H9 (cell line): Measurements from ENCODE around the gene RPLP2. TPM values are rescaled to one million over a fixed set of nuclear protein-coding genes. Genes with fewer than 3 reads are reported as not detected.

ENCODE experiments used
- DNase-seq: peaks from one replicate; pipeline ENCODE4 v3.0.0-alpha.2; 2017
- H2AFZ ChIP-seq: one replicate; pipeline ENCODE4 v1.6.1; 2013; ENCODE audit warnings: mild to moderate bottlenecking, low read length, control low read depth, moderate library complexity
- H2AK5ac ChIP-seq: 2 replicates; pipeline ENCODE4 v1.6.1; 2013; ENCODE audit warnings: low read length, control low read depth, mixed read lengths; ENCODE audit not compliant: insufficient read length
- H2BK120ac ChIP-seq: one replicate; pipeline ENCODE4 v1.6.1; 2013; ENCODE audit warnings: low read depth, mild to moderate bottlenecking, low read length, control low read depth, inconsistent platforms; ENCODE audit not compliant: poor library complexity, severe bottlenecking
- H2BK12ac ChIP-seq: 2 replicates; pipeline ENCODE4 v1.6.1; 2013; ENCODE audit warnings: low read length, control low read depth, mixed read lengths, low read depth; ENCODE audit not compliant: insufficient read length
- H2BK15ac ChIP-seq: 2 replicates; pipeline ENCODE4 v1.6.1; 2013; ENCODE audit warnings: low read depth, low read length, control low read depth
- H2BK20ac ChIP-seq: one replicate; pipeline ENCODE4 v1.6.1; 2013; ENCODE audit warnings: low read depth, mild to moderate bottlenecking, low read length, control low read depth, inconsistent platforms; ENCODE audit not compliant: poor library complexity, severe bottlenecking
- H2BK5ac ChIP-seq: 2 replicates; pipeline ENCODE4 v1.6.1; 2013; ENCODE audit warnings: low read length, control low read depth, mixed read lengths; ENCODE audit not compliant: insufficient read length
- H3K14ac ChIP-seq: 2 replicates; pipeline ENCODE4 v1.6.1; 2013; ENCODE audit warnings: low read length, control low read depth; ENCODE audit not compliant: insufficient read depth
- H3K18ac ChIP-seq: 2 replicates; pipeline ENCODE4 v1.6.1; 2013; ENCODE audit warnings: low read depth, mild to moderate bottlenecking, mixed read lengths, low read length, control low read depth; ENCODE audit not compliant: insufficient read length
- H3K23ac ChIP-seq: 2 replicates; pipeline ENCODE4 v1.6.1; 2013; ENCODE audit warnings: low read length, control low read depth, mixed read lengths, low read depth; ENCODE audit not compliant: insufficient read length
- H3K23me2 ChIP-seq: 2 replicates; pipeline ENCODE4 v1.6.1; 2013; ENCODE audit warnings: low read depth, mild to moderate bottlenecking, mixed read lengths, low read length, control low read depth; ENCODE audit not compliant: insufficient read length, poor library complexity, severe bottlenecking
- H3K27ac ChIP-seq: 2 replicates; pipeline ENCODE4 v1.5.1; 2013; ENCODE audit warnings: low read length, control low read depth, mixed read lengths, low read depth; ENCODE audit not compliant: insufficient read length
- H3K27me3 ChIP-seq: 2 replicates; pipeline ENCODE4 v1.6.1; 2013; ENCODE audit warnings: low read length, control low read depth, inconsistent platforms; ENCODE audit not compliant: insufficient read depth
- H3K4ac ChIP-seq: 2 replicates; pipeline ENCODE4 v1.6.1; 2013; ENCODE audit warnings: low read depth, mild to moderate bottlenecking, control low read depth, inconsistent platforms, low read length, moderate library complexity
- H3K4me1 ChIP-seq: 2 replicates; pipeline ENCODE4 v1.6.1; 2013; ENCODE audit warnings: low read length, control low read depth, inconsistent platforms; ENCODE audit not compliant: insufficient read depth
- H3K4me2 ChIP-seq: 2 replicates; pipeline ENCODE4 v1.6.1; 2013; ENCODE audit warnings: low read length, control low read depth, mixed read lengths; ENCODE audit not compliant: insufficient read length, insufficient read depth
- H3K56ac ChIP-seq: 2 replicates; pipeline ENCODE4 v1.6.1; 2013; ENCODE audit warnings: low read depth, mild to moderate bottlenecking, mixed read lengths, low read length, control low read depth; ENCODE audit not compliant: insufficient read length
- H3K79me1 ChIP-seq: 2 replicates; pipeline ENCODE4 v1.6.1; 2013; ENCODE audit warnings: low read depth, mild to moderate bottlenecking, moderate library complexity, low read length, control low read depth, inconsistent platforms; ENCODE audit not compliant: insufficient read depth, poor library complexity, severe bottlenecking
- H3K79me2 ChIP-seq: 2 replicates; pipeline ENCODE4 v1.6.1; 2013; ENCODE audit warnings: low read length, control low read depth, inconsistent platforms; ENCODE audit not compliant: insufficient read depth
- H3K9ac ChIP-seq: 2 replicates; pipeline ENCODE4 v1.6.1; 2013; ENCODE audit warnings: low read length, control low read depth, mixed read lengths; ENCODE audit not compliant: insufficient read length; ENCODE audit errors: extremely low read depth
- H3K9me3 ChIP-seq: one replicate; pipeline ENCODE4 v1.6.1; 2013; ENCODE audit warnings: low read depth, low read length, inconsistent platforms; ENCODE audit not compliant: control insufficient read depth
- H3T11ph ChIP-seq: one replicate; pipeline ENCODE4 v1.6.1; 2013; ENCODE audit warnings: mild to moderate bottlenecking, low read length, control low read depth, inconsistent platforms
- H4K20me1 ChIP-seq: one replicate; pipeline ENCODE4 v1.6.1; 2013; ENCODE audit not compliant: control insufficient read depth, insufficient read length, insufficient read depth
- H4K5ac ChIP-seq: 2 replicates; pipeline ENCODE4 v1.6.1; 2013; ENCODE audit warnings: low read depth, mild to moderate bottlenecking, mixed read lengths, low read length, control low read depth; ENCODE audit not compliant: insufficient read length
- H4K8ac ChIP-seq: replicated peaks from 2 replicates; pipeline ENCODE4 v1.6.1; 2013; ENCODE audit warnings: low read length, control low read depth, mixed read lengths, low read depth; ENCODE audit not compliant: insufficient read length
- H4K91ac ChIP-seq: 2 replicates; pipeline ENCODE4 v1.6.1; 2013; ENCODE audit warnings: low read depth, mild to moderate bottlenecking, moderate library complexity, mixed read lengths, low read length, control low read depth; ENCODE audit not compliant: insufficient read length
- H3K27ac Mint-ChIP-seq, 3 experiments: 2 replicates in 2 of 3; 3 replicates in 1 of 3; pipeline ENCODE4 v1.8.0; 2020 to 2021; ENCODE audit warnings: mixed read lengths in 3 of 3, mild to moderate bottlenecking in 1 of 3, moderate library complexity in 1 of 3
- H3K27me3 Mint-ChIP-seq: 2 replicates; pipeline ENCODE4 v1.8.0; 2021; ENCODE audit warnings: low read depth, mild to moderate bottlenecking, moderate library complexity, mixed read lengths
- H3K36me3 Mint-ChIP-seq, 3 experiments: 2 replicates in 2 of 3; 3 replicates in 1 of 3; pipeline ENCODE4 v1.8.0; 2020 to 2021; ENCODE audit warnings: low read depth in 3 of 3, mixed read lengths in 3 of 3; ENCODE audit not compliant: insufficient read depth in 1 of 3
- H3K4me1 Mint-ChIP-seq, 2 experiments: 2 replicates each; pipeline ENCODE4 v1.8.0; 2020; ENCODE audit warnings: mixed read lengths in 2 of 2
- H3K4me3 Mint-ChIP-seq, 2 experiments: 2 replicates in 1 of 2; 3 replicates in 1 of 2; pipeline ENCODE4 v1.8.0; 2020 to 2021; ENCODE audit warnings: mild to moderate bottlenecking in 2 of 2, mixed read lengths in 2 of 2, moderate library complexity in 1 of 2
- H3K9me3 Mint-ChIP-seq, 2 experiments: 2 replicates in 1 of 2; 3 replicates in 1 of 2; pipeline ENCODE4 v1.8.0; 2020; ENCODE audit warnings: mild to moderate bottlenecking in 2 of 2, mixed read lengths in 2 of 2, moderate library complexity in 1 of 2
- CTCF ChIP-seq: fragments of 200-600 bp; sonication (generic); conservative IDR thresholded peaks from 3 replicates; pipeline ENCODE4 v1.8.0; 2021; ENCODE audit warnings: antibody characterized with exemption, mild to moderate bottlenecking
- WGBS: extraction: QIAGEN DNeasy Blood & Tissue Kit; methylation state at CpG from one replicate; pipeline ENCODE4 v1.1.7; 2013; ENCODE audit warnings: missing lambda C conversion rate, low lambda C conversion rate, mixed read lengths; ENCODE audit not compliant: insufficient read length; ENCODE audit errors: extremely low coverage; 5-methylcytosine and 5-hydroxymethylcytosine counted together
- total RNA-seq: library from RNA; stranded (reverse); gene quantifications from 2 replicates; pipeline ENCODE4 v1.2.1, GENCODE V29; 2021

Gene RPLP2
- total RNA-seq, 1 experiment from 2014 or later, result 2,138 TPM

- Mint-ChIP-seq H3K4me1 (peaks cover 10 to 14% of the 10 kb centered on the region in 2 experiments), H3K9me3 (no peaks in the 10 kb centered on the region), H3K36me3 (peaks cover 2 to 24% (median 18%) of the 10 kb centered on the region in 3 experiments; a peak in 6 of 7 replicates), H3K4me3 (no peak overlapping the region; a peak in 1 of 5 replicates), H3K27ac (peak overlapping the region in 1 of 3 experiments; percentile 31; a peak in 2 of 7 replicates), H3K27me3 (no peaks in the 10 kb centered on the region)
- H2AFZ ChIP-seq, result no peak overlapping the region
- no peak overlapping the region for H4K8ac ChIP-seq
- H2BK15ac ChIP-seq, result no peak overlapping the region
- no peaks in the 10 kb centered on the region for H3K27me3 ChIP-seq
- no peak overlapping the region for H2BK5ac ChIP-seq
- no peak overlapping the region for H3K56ac ChIP-seq
- no peak for TF ChIP-seq CTCF
- H3K79me2 ChIP-seq, result peaks cover 4% of the 10 kb centered on the region; the same call in 1 of the 2 replicates
- no peak overlapping the region for H3K18ac ChIP-seq
- no peak overlapping the region for H3K4ac ChIP-seq
- no peak overlapping the region for H4K91ac ChIP-seq
- H3K14ac ChIP-seq, result no peak overlapping the region
- H3K27ac ChIP-seq, result no peak overlapping the region
- no peaks in the 10 kb centered on the region for H3K9me3 ChIP-seq
- H2BK120ac ChIP-seq, result no peak overlapping the region
- peaks cover 13% of the 10 kb centered on the region for H3K23me2 ChIP-seq
- no peak for DNase-seq
- no peak overlapping the region for H2AK5ac ChIP-seq
- no peaks in the 10 kb centered on the region for H4K20me1 ChIP-seq
- WGBS, result no CpG with 5 or more reads among the region's 5 CpGs
- no peak overlapping the region for H4K5ac ChIP-seq
- H3K4me1 ChIP-seq, result no peaks in the 10 kb centered on the region; the same call in 1 of the 2 replicates
- H3K79me1 ChIP-seq, result peaks cover 12% of the 10 kb centered on the region
- no peak overlapping the region for H3T11ph ChIP-seq
- no peak overlapping the region for H3K9ac ChIP-seq
- H3K23ac ChIP-seq, result no peak overlapping the region
- no peak overlapping the region for H2BK12ac ChIP-seq
- H2BK20ac ChIP-seq, result no peak overlapping the region
- H3K4me2 ChIP-seq, result no peak overlapping the region
Observed at GRCh38 chr11:773425-773824, 36.3 kb upstream of the RPLP2 start.
